Activated CD4-positive, CD25-positive, alpha-beta regulatory T cell treated with anti-CD3 and anti-CD28 coated beads, Interleukin-2, amount 50 U/mL, for 72 hours (primary cell): ENCODE data around the gene RNF128.

Experiments used
- DNase-seq: peaks from one replicate; pipeline ENCODE4 v3.0.0; 2021

RNF128 gene

DNA sequence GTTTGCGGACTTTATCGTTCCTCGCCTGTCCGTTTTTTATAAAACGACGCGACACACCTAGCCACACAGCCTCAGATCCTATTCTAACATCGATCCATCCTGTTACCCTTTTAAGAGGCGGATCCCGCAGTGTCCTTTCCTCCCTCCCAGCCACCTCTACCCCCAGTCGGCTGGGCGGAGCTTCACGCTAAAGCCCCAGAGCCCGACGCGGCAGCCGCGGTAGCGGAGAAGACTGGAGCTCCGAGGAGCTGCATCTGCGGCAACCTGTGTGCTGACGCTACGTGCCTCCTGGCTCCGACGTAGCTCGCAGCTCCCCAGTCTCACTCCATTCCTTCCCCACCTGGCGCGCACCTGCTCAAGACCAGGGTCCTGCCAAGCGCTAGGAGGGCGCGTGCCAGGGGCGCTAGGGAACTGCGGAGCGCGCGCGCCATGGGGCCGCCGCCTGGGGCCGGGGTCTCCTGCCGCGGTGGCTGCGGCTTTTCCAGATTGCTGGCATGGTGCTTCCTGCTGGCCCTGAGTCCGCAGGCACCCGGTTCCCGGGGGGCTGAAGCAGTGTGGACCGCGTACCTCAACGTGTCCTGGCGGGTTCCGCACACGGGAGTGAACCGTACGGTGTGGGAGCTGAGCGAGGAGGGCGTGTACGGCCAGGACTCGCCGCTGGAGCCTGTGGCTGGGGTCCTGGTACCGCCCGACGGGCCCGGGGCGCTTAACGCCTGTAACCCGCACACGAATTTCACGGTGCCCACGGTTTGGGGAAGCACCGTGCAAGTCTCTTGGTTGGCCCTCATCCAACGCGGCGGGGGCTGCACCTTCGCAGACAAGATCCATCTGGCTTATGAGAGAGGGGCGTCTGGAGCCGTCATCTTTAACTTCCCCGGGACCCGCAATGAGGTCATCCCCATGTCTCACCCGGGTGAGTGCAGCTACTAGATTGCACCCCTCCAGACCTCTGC, at the start of gene RNF128:
RNF128 (plus strand) TSS at position 217 of the 953 bp plus-strand sequence; CDS start at position 430, 213 bp downstream.
- no peak for DNase-seq

GRCh38 chrX:106680716-106681115, 45.8 kb upstream of the RNF128 start:
- no peak for DNase-seq

GRCh38 chrX:106684207-106684606, 42.3 kb upstream of the RNF128 start:
- DNase-seq, result no peak

- DNase-seq, result no peak
These were observed 34.0 kb upstream of the RNF128 start for GRCh38 chrX:106692425-106693065.

- DNase-seq, result no peak
These were observed 30.0 kb upstream of the RNF128 start for GRCh38 chrX:106696502-106696901.

DNA sequence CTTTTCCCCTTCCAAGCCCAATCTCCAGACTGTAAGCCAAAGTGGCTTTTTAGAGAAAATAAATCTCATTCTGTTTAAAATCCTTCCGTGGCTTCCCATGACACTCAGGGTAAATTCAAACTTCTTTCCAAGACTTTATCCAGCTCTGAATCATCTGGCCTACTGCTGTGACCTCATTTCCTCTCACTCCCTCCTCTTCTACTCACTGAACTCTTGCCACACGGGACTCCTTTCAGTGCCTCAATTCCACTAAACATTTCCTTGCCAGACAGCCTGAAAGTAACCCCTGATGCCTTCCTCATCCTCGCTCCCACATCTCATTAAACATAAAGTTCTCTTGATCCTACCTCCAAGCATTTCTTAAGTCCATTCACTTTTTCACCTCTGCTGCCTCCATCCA, 27.8 kb upstream of the RNF128 start:
- no peak for DNase-seq

- no peak for DNase-seq
These were observed 23.9 kb upstream of the RNF128 start for GRCh38 chrX:106702636-106703035.

DNA sequence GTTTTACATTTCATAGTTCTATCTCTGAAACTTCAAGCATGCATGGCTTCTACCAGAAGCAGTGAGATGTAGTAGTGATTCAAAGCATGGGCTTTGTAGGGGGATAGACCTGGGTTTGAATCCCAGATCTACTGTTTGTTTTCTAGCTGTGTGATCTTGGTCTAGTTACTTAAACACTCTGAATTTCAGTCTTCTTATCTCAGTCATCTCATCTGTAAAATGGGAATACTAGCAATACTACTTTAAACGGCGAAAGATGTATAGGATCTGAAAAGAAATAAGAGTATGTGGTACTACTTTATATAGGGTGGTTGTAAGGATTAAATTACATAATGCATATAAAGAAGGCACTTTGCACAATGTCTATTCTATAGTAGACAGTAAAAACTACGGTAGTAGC, 20.0 kb upstream of the RNF128 start:
- DNase-seq, result no peak

GRCh38 chrX:106707771-106708454, 18.6 kb upstream of the RNF128 start:
- DNase-seq, result no peak

- DNase-seq, result no peak
These were observed 15.7 kb upstream of the RNF128 start for GRCh38 chrX:106710771-106711170.

- DNase-seq, result no peak
These were observed 15.1 kb upstream of the RNF128 start for GRCh38 chrX:106711375-106711774.

DNA sequence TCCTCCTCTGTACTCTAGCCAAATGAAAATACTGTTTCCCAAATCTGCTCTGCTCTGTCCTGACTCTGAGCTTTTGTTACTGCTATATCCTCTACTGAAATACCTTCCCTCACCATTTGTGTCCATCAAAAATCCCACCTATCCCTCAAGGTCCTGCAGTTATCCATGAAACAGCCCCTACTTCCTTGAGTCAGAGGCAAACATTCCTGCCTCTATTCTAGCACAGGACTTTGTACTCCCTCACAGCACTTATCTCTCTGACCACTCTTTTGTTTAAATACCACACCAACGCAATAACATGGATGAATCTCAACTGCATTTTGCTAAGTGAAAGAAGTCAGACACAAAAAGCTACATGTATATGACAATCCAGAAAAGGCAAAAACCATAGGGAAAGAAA, 10.5 kb upstream of the RNF128 start:
- DNase-seq, result no peak

DNA sequence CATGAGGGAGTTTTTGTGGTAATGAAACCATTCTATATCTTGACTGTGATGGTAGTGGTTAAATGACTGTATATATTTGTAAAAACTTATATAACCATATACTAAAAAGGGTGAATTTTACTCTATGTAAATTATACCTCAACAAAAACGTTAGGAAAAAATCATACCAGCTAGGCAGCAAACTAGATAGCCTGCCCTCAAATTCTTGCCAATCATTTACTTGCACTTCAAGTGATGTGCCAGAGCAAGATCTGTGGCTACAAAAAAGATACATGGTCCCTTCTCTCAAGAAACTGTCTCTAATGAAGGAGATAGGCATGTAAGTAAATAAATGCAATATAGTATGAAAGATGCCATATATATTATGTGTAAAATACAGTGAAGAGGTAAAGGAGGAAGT, 10.0 kb upstream of the RNF128 start:
- DNase-seq, result no peak

GRCh38 chrX:106718709-106719108, 7.8 kb upstream of the RNF128 start:
- no peak for DNase-seq

GRCh38 chrX:106725931-106726330, 570 bp upstream of the RNF128 start:
- no peak for DNase-seq

GRCh38 chrX:106728337-106728736, 1.8 kb downstream of the RNF128 start:
- DNase-seq, result no peak

- DNase-seq, result no peak
These were observed 3.9 kb downstream of the RNF128 start for GRCh38 chrX:106730401-106730800.

DNA sequence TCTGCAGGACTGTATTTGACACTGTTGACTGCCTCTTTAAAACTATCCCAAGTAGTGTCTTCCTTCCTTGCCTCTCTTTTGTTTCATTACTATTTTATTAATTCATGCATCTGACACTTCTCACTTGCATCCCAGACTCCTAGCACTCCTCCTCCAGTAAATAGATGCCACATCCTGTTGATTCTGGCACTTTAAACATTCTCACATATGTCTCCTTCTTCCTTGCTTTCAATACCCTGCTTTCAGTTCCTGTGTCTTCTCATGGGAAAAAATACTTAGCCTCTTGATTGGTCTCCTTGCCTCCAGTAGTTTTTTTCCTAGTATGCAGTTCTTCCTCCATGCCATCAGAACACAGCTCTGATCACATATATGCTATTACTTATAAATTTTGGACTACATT, 5.1 kb downstream of the RNF128 start:
- DNase-seq, result no peak

DNA sequence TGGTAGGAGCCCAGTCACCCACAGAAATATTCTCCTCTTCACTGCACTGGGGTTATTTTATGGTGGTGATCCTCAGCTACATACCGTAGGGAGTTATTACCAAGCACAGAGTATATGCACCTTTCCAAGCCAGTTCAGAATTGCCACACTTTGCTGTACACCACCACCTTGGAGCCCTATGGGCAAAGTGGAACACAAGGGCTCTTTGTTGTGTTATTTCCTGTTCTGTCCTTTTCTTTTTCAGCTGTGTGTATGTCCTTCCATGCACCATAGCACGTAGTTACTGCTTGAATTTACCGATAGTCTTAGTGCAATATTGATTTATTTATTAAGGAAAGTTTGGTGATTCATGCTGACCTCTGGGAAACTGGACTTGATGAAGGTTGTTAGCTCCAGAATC, 8.3 kb downstream of the RNF128 start:
- DNase-seq, result no peak

DNA sequence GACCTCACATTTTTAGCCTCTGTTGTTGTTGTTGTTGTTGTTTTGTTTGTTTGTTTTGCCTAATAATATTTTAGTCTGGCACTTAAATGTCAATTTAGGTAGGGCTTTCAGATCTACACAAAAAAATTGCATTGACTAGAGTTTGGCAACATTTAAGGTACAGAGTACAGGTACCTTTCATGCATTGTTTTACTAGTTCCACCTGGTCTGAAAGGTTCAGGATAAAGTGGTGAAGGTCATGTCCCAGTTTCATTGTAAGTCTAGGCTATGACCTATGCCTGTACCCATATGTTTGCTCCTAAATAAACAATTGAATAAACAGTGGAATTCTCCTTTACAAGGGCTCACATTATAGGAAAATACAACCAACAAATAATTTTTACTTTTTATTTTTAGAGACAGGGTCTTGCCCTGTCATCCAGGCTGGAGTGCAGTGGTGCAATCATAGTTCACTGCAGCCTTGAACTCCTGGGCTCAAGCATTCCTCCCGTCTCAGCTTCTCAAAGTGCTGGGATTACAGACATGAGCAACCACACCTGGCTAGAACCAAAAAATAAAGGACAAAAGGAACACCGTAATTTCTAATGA, 13.8 kb downstream of the RNF128 start:
- DNase-seq, result no peak

DNA sequence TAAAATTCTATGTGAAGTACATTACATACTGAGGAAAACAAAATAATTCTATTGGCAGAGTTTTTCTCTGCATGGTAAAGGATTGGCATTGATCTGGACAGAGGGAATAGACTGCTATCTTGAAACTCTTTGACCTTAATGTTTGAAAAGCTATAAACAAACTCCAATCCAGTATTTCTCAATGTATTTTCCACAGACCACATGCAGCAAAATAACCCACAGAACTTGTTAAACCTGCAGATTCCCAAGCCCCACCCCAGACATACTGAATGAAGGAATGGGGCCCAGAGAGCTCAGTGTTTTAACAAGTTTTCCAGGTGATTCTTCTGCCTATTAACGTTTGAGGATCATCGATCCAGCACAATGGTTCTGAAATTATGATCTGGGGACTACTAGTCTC, 15.7 kb downstream of the RNF128 start:
- no peak for DNase-seq

- no peak for DNase-seq
These were observed 16.3 kb downstream of the RNF128 start for GRCh38 chrX:106742805-106743204.

- no peak for DNase-seq
These were observed 21.9 kb downstream of the RNF128 start for GRCh38 chrX:106748377-106748776.
